Cardiac fibroblast (primary cell): ENCODE measurements around the gene PACRG.

Experiments used
- DNase-seq, 2 donors: peaks; one replicate each; pipeline versions ENCODE4 v3.0.0 to v3.0.0-alpha.2; 2010; ENCODE audit warnings: low read depth in 2 of 2
- H3K4me3 ChIP-seq, 2 donors: replicated peaks in 1 of 2; 1 replicate in 1 of 2; 2 replicates in 1 of 2; pipeline ENCODE4 v1.5.1; 2011; ENCODE audit warnings: low read depth in 2 of 2, low read length in 2 of 2, mild to moderate bottlenecking in 2 of 2, moderate library complexity in 1 of 2
- TF ChIP-seq, protein P1 (sequence below): IDR thresholded peaks from one replicate; pipeline ENCODE4 v1.5.1; 2011; ENCODE audit warnings: low read depth, mild to moderate bottlenecking, low read length, inconsistent platforms

The PACRG gene

DNA sequence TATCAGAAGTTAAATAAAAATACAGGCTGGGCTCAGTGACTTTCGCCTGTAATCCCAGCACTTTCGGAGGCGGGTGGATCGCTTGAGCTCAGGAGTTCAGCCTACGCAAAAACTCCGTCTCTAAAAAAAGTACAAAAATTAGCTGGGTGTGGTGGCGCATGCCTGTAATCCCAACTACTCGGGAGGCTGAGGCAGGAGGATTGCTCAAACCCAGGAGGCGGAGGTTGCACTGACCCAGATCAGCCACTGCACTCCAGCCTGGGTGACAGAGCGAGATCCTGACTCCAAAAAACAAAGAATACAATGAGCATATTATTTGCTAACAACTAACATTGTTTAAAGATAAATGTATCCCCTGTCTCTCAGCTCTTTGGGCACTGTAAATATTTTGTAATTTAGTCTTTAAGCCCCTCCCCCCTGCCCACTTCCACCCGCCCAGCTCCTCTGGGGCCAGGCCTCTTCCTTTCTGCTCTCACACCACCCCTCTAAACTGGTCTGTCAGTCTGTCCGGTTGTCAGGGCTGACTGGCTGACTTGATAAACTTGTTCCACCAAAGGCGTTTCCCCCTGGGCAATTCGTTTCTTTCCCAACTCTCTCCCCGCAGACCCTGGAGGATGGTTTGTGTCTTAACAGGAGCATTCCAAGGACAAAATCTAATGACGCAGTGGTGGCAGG, 624.4 kb downstream of the PACRG start:
- TF ChIP-seq, protein P1, sequence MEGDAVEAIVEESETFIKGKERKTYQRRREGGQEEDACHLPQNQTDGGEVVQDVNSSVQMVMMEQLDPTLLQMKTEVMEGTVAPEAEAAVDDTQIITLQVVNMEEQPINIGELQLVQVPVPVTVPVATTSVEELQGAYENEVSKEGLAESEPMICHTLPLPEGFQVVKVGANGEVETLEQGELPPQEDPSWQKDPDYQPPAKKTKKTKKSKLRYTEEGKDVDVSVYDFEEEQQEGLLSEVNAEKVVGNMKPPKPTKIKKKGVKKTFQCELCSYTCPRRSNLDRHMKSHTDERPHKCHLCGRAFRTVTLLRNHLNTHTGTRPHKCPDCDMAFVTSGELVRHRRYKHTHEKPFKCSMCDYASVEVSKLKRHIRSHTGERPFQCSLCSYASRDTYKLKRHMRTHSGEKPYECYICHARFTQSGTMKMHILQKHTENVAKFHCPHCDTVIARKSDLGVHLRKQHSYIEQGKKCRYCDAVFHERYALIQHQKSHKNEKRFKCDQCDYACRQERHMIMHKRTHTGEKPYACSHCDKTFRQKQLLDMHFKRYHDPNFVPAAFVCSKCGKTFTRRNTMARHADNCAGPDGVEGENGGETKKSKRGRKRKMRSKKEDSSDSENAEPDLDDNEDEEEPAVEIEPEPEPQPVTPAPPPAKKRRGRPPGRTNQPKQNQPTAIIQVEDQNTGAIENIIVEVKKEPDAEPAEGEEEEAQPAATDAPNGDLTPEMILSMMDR, result no peak
- no peak overlapping the region for H3K4me3 ChIP-seq
- DNase-seq, result no peak

DNA sequence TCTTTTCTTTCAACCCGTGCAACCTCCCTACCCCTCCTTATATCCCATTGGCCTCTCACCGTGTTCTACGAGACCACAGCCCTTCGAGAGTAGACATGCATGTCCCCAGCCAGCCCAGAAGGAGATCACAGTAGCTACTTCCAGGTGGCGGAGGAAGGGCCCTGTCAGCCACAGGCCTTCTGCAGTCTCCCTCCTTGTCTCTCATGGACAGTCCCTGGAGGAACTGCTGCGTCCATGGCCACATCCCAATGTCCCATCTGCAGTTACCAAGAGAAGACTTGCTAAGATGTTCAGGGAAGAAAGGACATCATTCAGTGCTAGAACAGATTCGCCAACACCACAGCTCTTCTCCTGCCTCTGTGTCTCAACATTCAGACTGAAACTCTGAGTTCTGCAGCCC, 625.2 kb downstream of the PACRG start:
- DNase-seq, result no peak
- H3K4me3 ChIP-seq, result no peak overlapping the region
- TF ChIP-seq, protein P1, result no peak

DNA sequence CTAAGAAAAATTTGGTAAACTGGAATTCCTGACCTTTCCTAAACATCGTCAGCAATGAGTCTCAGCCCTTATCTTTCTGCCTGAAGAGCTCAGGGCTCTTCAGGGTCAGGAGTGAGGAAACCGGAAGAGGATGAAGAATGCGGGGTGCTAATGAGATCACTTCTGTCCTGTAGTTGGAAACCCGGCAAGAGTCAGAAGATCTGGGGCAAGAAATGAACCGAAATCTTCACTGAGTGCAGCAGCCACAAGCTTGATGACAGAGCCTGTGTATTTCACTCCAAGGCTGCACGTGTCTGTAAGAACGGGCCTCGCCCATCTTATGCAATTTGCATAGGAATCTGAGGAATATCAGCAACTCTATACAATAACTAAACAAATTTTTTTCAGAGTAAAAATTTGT, 626.3 kb downstream of the PACRG start:
- TF ChIP-seq, protein P1, result no peak
- no peak overlapping the region for H3K4me3 ChIP-seq
- peak; percentile 66 to 85 for DNase-seq

DNA sequence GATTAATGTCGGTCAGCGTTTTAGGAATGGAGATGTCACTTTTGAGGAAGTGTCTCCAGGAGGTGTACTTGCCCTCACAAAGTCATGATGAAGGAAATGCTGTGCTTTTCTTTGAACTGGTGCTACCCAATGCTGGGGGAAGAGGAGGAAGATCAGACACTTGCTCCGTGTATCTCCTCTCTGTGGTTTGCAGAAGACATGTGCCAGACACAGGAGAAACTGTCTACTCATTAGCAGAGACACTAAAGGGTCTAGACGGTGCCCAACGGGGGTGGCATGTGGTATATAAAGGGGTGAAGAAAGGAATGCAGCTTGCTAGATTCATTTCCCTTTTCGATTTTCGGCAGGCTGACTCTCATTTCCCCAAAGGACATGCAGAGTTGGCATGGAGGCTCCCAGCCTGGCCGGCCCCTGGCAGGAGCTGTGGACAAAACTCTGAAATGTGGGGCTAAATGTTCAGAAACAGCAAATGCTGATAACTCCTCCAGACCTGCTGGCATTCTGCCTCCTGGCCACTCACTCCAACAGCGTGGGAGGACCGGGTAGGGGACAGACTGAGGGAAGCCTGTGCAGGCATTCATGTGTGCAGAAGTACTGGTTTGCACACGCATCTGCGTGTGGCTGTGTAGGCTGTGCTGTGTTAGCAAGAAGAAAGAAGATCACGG, 627.1 kb downstream of the PACRG start:
- TF ChIP-seq, protein P1, result no peak
- DNase-seq, result peak; percentile 63 to 75
- peak overlapping the region in 1 of 2 donors; percentile 26 for H3K4me3 ChIP-seq

DNA sequence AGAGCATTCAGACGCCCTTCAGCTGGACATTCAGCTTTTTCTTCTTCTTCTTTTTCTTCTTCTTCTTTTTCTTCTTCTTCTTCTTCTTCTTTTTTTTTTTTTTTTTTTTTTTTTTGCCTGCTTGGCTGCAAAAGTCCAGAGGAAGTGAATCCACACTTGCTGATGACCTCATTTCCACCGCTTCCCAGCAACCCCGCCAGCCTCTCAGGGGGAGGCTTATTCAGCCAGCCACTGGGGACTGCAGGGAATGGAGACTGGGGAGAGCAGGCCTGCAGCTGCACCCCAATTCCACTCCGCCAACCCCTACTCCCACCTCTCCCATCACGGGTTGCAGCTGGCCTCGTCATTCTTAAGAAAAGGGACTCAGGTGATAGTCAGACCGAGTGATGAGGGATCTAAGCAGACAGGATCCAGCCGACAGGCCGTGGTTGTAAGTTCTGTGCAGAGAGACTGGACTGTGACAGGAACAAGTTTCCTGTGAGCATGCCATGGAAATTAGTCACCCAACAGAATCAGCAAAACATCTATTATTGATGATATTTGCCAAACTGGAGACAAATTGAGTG, 627.7 kb downstream of the PACRG start:
- H3K4me3 ChIP-seq, result peak overlapping the region; percentile 2 to 36
- peak; percentile 81 to 88 for DNase-seq
- TF ChIP-seq, protein P1, result no peak

DNA sequence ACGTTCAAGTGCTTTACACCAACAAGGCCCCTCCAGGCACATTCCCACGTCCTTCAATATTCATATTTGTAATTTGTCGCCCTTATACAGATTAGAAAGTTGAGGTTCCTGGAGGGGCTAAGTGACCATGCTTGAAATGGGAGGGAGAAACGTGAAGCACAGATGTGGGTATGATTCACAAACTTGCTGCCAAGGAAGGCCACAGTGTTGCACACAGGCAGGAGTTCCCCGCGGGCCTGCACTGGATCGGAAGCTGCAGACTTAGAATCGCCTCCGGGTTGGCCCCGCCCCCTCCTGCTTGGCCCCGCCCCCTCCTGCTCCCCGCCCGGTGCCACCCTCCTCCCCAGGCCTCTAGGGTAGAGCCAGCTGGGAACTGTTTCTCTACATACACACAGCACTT, 628.5 kb downstream of the PACRG start:
- no peak overlapping the region for H3K4me3 ChIP-seq
- DNase-seq, result peak; percentile 84 to 89
- TF ChIP-seq, protein P1, result no peak
